NCI-H1930 (cell line): ENCODE data around the gene ATRN.
"Not testable (repeated sequence)": the region's sequence is repeated elsewhere in the genome, so short reads cannot be mapped to it uniquely, and the experiment has no call there.

Experiments used
- DNase-seq, 2 experiments: peaks; one replicate each; lab custom pipeline; 2025; lab: John Stamatoyannopoulos, UW

Gene ATRN

GRCh38 chr20:3515379-3516170, 44.8 kb downstream of the ATRN start:
- no peak for DNase-seq

GRCh38 chr20:3521852-3522740, 51.3 kb downstream of the ATRN start:
- DNase-seq = no peak

GRCh38 chr20:3524696-3525095, 53.9 kb downstream of the ATRN start:
- not testable (repeated sequence) for DNase-seq

GRCh38 chr20:3532089-3532615, 61.3 kb downstream of the ATRN start:
- no peak for DNase-seq

GRCh38 chr20:3537733-3538132, 66.9 kb downstream of the ATRN start:
- not testable (repeated sequence) for DNase-seq

- no peak for DNase-seq
Observed at GRCh38 chr20:3539311-3540107, 68.7 kb downstream of the ATRN start.

- no peak for DNase-seq
Observed at GRCh38 chr20:3541887-3542721, 71.3 kb downstream of the ATRN start.

GRCh38 chr20:3543901-3544507, 73.2 kb downstream of the ATRN start:
- no peak for DNase-seq

GRCh38 chr20:3545401-3545925, 74.6 kb downstream of the ATRN start:
- no peak for DNase-seq

GRCh38 chr20:3547906-3548305, 77.1 kb downstream of the ATRN start:
- DNase-seq = no peak

GRCh38 chr20:3550837-3551236, 80.0 kb downstream of the ATRN start:
- no peak for DNase-seq

- no peak for DNase-seq
Observed at GRCh38 chr20:3551681-3552434, 81.0 kb downstream of the ATRN start.

GRCh38 chr20:3553663-3554062, 82.8 kb downstream of the ATRN start:
- no peak for DNase-seq

GRCh38 chr20:3557237-3557785, 86.5 kb downstream of the ATRN start:
- no peak for DNase-seq

GRCh38 chr20:3559231-3559630, 88.4 kb downstream of the ATRN start:
- no peak for DNase-seq

- no peak for DNase-seq
Observed at GRCh38 chr20:3559637-3560036, 88.8 kb downstream of the ATRN start.

GRCh38 chr20:3560162-3560561, 89.3 kb downstream of the ATRN start:
- no peak for DNase-seq

- DNase-seq = no peak
Observed at GRCh38 chr20:3560578-3560977, 89.8 kb downstream of the ATRN start.

- no peak for DNase-seq
Observed at GRCh38 chr20:3563133-3563532, 92.3 kb downstream of the ATRN start.
